ENCODE data around the gene C14orf119. TPM values are rescaled to one million over a fixed set of nuclear protein-coding genes. Genes with fewer than 3 reads are reported as not detected.

The C14orf119 gene
- total RNA-seq, 1 donor from 2014 or later, result 55.3 TPM

DNA sequence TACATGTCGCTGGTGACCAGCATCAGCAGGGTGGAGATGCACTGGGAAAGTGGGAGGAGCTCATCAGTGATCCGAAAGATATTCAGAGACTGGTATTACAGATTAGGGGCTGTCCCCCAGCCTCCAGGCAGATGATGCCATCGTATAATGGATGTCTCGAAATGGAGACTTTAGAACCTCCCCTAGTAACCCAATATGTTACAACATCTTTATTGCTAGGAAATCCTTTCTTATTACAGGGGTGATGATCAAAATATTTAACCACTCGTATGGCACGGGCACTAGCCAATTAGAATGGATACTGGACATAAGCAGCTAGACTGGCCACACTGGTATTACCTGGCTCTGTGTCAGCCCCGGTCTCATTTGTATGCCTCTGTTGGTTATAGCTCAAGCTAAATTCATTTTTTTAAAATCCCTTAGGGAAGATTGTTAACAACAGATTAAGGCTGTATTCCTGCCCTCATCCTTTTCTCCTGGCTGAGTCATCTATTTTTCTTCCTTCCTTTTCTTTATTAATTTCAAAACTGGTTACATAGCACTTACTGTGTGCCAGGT, 34.5 kb downstream of the C14orf119 start:
- ATAC-seq, result no peak
- H3K36me3 ChIP-seq, result peaks cover 21% of the 10 kb centered on the region
- H3K4me3 ChIP-seq, result no peak overlapping the region
- DNase-seq, result no peak
- H3K4me1 ChIP-seq, result peaks cover 4% of the 10 kb centered on the region
- intact Hi-C loops (cut with DNase I), result no loop called here
- H3K27me3 ChIP-seq, result no peaks in the 10 kb centered on the region
- no peaks in the 10 kb centered on the region for H3K9me3 ChIP-seq
- H3K27ac ChIP-seq, result no peak overlapping the region
- TF ChIP-seq, protein P1, sequence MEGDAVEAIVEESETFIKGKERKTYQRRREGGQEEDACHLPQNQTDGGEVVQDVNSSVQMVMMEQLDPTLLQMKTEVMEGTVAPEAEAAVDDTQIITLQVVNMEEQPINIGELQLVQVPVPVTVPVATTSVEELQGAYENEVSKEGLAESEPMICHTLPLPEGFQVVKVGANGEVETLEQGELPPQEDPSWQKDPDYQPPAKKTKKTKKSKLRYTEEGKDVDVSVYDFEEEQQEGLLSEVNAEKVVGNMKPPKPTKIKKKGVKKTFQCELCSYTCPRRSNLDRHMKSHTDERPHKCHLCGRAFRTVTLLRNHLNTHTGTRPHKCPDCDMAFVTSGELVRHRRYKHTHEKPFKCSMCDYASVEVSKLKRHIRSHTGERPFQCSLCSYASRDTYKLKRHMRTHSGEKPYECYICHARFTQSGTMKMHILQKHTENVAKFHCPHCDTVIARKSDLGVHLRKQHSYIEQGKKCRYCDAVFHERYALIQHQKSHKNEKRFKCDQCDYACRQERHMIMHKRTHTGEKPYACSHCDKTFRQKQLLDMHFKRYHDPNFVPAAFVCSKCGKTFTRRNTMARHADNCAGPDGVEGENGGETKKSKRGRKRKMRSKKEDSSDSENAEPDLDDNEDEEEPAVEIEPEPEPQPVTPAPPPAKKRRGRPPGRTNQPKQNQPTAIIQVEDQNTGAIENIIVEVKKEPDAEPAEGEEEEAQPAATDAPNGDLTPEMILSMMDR (IDR thresholded peaks at IDR 0.05), result no peak

DNA sequence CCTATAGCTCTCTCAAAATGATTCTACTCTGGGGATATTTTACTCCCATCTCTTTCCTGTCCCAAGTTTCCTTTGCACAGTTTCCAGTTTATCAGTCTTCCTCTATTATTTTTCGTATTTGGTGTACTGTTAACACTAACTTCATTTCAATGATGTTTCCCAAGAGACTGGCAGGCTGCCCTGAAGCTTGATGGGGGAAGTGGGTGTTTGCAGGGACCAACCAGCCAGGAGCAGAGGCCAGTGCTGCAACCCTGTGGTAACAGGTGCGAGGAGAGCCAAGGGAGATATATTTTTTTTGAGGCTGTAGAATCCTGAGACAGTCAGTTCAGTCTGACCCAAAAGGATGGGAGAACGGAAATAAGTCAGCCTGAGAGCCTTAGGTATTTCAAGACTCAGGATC, 35.6 kb downstream of the C14orf119 start:
- TF ChIP-seq, protein P1 (IDR thresholded peaks at IDR 0.05), result no peak
- Histone ChIP-seq H3K4me3 (no peak overlapping the region), H3K9me3 (no peaks in the 10 kb centered on the region), H3K27ac (no peak overlapping the region), H3K4me1 (peaks cover 4% of the 10 kb centered on the region), H3K27me3 (no peaks in the 10 kb centered on the region), H3K36me3 (peaks cover 21% of the 10 kb centered on the region)
- peak; percentile 54 for ATAC-seq
- DNase-seq, result no peak
- intact Hi-C loops (cut with DNase I), result no loop called here

DNA sequence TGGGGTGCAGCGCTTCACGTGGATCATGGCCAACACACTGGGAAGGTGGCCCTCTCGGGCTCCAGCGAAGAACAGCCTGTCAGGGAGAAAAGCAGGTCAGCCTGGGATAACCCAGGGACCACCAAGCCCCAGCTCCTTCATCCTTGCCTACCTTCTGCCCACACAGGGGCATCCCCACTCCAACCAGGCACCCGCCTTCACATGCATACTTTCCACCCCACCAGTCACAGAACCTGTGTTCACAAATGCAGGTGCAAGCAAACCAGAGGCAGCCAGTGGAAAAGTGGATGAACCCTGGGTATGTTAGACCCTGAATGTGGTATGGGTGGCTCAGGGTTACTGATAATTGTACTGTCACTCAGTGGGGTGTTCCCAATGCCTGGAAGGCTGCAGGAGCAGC, 36.2 kb downstream of the C14orf119 start:
- Histone ChIP-seq H3K27me3 (no peaks in the 10 kb centered on the region), H3K36me3 (peaks cover 21% of the 10 kb centered on the region), H3K4me3 (no peak overlapping the region), H3K9me3 (no peaks in the 10 kb centered on the region), H3K4me1 (peaks cover 4% of the 10 kb centered on the region), H3K27ac (no peak overlapping the region)
- intact Hi-C loops (cut with DNase I), result no loop called here
- DNase-seq, result no peak
- TF ChIP-seq, protein P1 (IDR thresholded peaks at IDR 0.05), result no peak
- no peak for ATAC-seq

GRCh38 chr14:23132970-23133369, 37.7 kb downstream of the C14orf119 start:
- H3K4me1 ChIP-seq, result peaks cover 4% of the 10 kb centered on the region
- DNase-seq (no peak), ATAC-seq (no peak)
- TF ChIP-seq, protein P1 (IDR thresholded peaks at IDR 0.05), result no peak
- H3K36me3 ChIP-seq, result peaks cover 20% of the 10 kb centered on the region
- intact Hi-C loops (cut with DNase I), result no loop called here
- no peaks in the 10 kb centered on the region for H3K9me3 ChIP-seq
- no peak overlapping the region for H3K27ac ChIP-seq
- H3K4me3 ChIP-seq, result no peak overlapping the region
- no peaks in the 10 kb centered on the region for H3K27me3 ChIP-seq

- ATAC-seq (no peak), DNase-seq (no peak)
- no peaks in the 10 kb centered on the region for H3K9me3 ChIP-seq
- H3K27ac ChIP-seq, result no peak overlapping the region
- no peak overlapping the region for H3K4me3 ChIP-seq
- TF ChIP-seq, protein P1 (IDR thresholded peaks at IDR 0.05), result no peak
- H3K27me3 ChIP-seq, result no peaks in the 10 kb centered on the region
- intact Hi-C loops (cut with DNase I), result no loop called here
- H3K36me3 ChIP-seq, result peaks cover 12% of the 10 kb centered on the region
- no peaks in the 10 kb centered on the region for H3K4me1 ChIP-seq
These were observed 41.3 kb downstream of the C14orf119 start for GRCh38 chr14:23136566-23137133.

Measured in upper lobe of right lung (tissue), 1 donor.